PC-9 (cell line): ENCODE measurements around the gene TTC7B. TPM values are rescaled to one million over a fixed set of nuclear protein-coding genes. Genes with fewer than 3 reads are reported as not detected.

Experiments
- BruUV-seq: library from RNA; stranded (reverse); fragments of 400-500 nt; replicated peaks from 2 replicates; lab custom pipeline; 2021; lab: Mats Ljungman, UMichigan
- CTCF ChIA-PET: fragments of 300-600 bp; sonication (Branson Sonifier 250); formaldehyde crosslinking; loops from one replicate; lab custom pipeline; 2022; ENCODE audit warnings: antibody characterized with exemption; lab: Charles Lee
- POLR2A ChIA-PET: fragments of 300-600 bp; sonication (Branson Sonifier 250); formaldehyde crosslinking; loops from one replicate; lab custom pipeline; 2022; ENCODE audit warnings: antibody characterized with exemption; ENCODE audit not compliant: unreplicated experiment; lab: Charles Lee
- DNase-seq, 2 experiments: peaks; one replicate each; pipeline versions ENCODE4 v3.0.0 to v3.0.0-alpha.2; 2015 to 2022; ENCODE audit warnings: mixed read lengths in 1 of 2
- H2AFZ ChIP-seq: fragments of 200-600 bp; sonication (generic); 2 replicates; pipeline ENCODE4 v1.8.1; 2017; ENCODE audit warnings: antibody characterized with exemption
- H3F3A ChIP-seq: fragments of 200-600 bp; sonication (generic); 2 replicates; pipeline ENCODE4 v1.8.1; 2017; ENCODE audit warnings: antibody characterized with exemption, mild to moderate bottlenecking, low read depth; ENCODE audit not compliant: insufficient read depth
- H3K27ac ChIP-seq: fragments of 200-600 bp; sonication (generic); 2 replicates; pipeline ENCODE4 v1.6.1; 2016; ENCODE audit warnings: mixed run types
- H3K27me3 ChIP-seq: fragments of 200-600 bp; sonication (generic); 2 replicates; pipeline ENCODE4 v1.6.1; 2016; ENCODE audit warnings: low read depth, mixed run types; ENCODE audit not compliant: insufficient read depth
- H3K36me3 ChIP-seq: fragments of 200-600 bp; sonication (generic); 2 replicates; pipeline ENCODE4 v1.6.1; 2016; ENCODE audit warnings: low read depth, mixed run types
- H3K4me1 ChIP-seq: fragments of 200-600 bp; sonication (generic); replicated peaks from 2 replicates; pipeline ENCODE4 v1.6.1; 2016; ENCODE audit warnings: mixed run types; ENCODE audit not compliant: insufficient read depth
- H3K4me2 ChIP-seq: fragments of 200-600 bp; sonication (generic); 2 replicates; pipeline ENCODE4 v1.6.1; 2017; ENCODE audit warnings: mixed run types
- H3K4me3 ChIP-seq: fragments of 200-600 bp; sonication (generic); 2 replicates; pipeline ENCODE4 v1.6.1; 2016; ENCODE audit warnings: mixed run types
- H3K79me2 ChIP-seq: fragments of 200-600 bp; sonication (generic); 2 replicates; pipeline ENCODE4 v1.6.1; 2017; ENCODE audit warnings: low read depth, mixed run types
- H3K9me2 ChIP-seq: fragments of 200-600 bp; sonication (generic); 2 replicates; pipeline ENCODE4 v1.8.1; 2017; ENCODE audit warnings: mild to moderate bottlenecking; ENCODE audit not compliant: insufficient read depth
- H3K9me3 ChIP-seq: fragments of 200-600 bp; sonication (generic); 2 replicates; pipeline ENCODE4 v1.8.1; 2016; ENCODE audit warnings: low read depth; ENCODE audit not compliant: insufficient read depth
- H4K20me1 ChIP-seq: fragments of 200-600 bp; sonication (generic); 2 replicates; pipeline ENCODE4 v1.8.1; 2017; ENCODE audit not compliant: insufficient read depth
- EZH2 ChIP-seq: fragments of 200-600 bp; sonication (generic); IDR thresholded peaks from 2 replicates; pipeline ENCODE4 v1.8.0; 2017; ENCODE audit warnings: antibody characterized with exemption, low read depth
- intact Hi-C: fragments of 100-400 bp; cut with micrococcal nuclease; formaldehyde crosslinking; loops from one replicate; pipeline ENCODE4 v1.10.0; 2022; ENCODE audit not compliant: unreplicated experiment
- total RNA-seq: library from RNA; stranded (reverse); gene quantifications from 2 replicates; pipeline ENCODE4 v1.2.3, GENCODE V29; 2021
- TF ChIP-seq, protein P1 (sequence below): fragments of 200-600 bp; sonication (generic); conservative IDR thresholded peaks from 2 replicates; pipeline ENCODE4 v1.6.1; 2017; ENCODE audit warnings: mixed run types, antibody characterized with exemption, mild to moderate bottlenecking, moderate library complexity

TTC7B gene
- total RNA-seq, 1 experiment from 2014 or later, result 6.8 TPM

DNA sequence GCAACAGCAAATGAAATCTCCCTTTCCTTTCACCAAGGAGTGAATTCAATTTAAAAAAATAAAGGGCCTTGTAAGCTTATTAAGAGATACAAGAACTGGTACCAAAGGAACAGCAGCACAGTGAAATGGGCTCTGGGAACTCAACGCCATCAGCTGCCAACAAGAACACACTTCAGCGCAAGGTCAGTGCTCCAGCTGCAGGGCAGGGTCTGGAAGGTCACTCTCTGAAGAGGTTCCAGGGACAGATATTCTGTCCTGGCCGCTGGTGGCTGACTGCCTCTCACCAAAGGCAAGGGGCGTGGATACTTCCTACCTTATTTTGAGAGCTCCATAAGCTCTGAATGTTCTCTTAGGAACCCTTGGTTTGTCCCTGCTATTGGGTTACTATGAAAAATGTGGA, 232.8 kb downstream of the TTC7B start:
- ChIA-PET POLR2A (no interaction called here), CTCF (no interaction called here)
- no peaks in the 10 kb centered on the region for H4K20me1 ChIP-seq
- no peaks in the 10 kb centered on the region for H3K9me2 ChIP-seq
- H3F3A ChIP-seq, result no peaks in the 10 kb centered on the region
- no peaks in the 10 kb centered on the region for H3K36me3 ChIP-seq
- H3K4me1 ChIP-seq, result no peaks in the 10 kb centered on the region
- BruUV-seq, result no TSS peak
- TF ChIP-seq EZH2, result no peak
- TF ChIP-seq, protein P1, sequence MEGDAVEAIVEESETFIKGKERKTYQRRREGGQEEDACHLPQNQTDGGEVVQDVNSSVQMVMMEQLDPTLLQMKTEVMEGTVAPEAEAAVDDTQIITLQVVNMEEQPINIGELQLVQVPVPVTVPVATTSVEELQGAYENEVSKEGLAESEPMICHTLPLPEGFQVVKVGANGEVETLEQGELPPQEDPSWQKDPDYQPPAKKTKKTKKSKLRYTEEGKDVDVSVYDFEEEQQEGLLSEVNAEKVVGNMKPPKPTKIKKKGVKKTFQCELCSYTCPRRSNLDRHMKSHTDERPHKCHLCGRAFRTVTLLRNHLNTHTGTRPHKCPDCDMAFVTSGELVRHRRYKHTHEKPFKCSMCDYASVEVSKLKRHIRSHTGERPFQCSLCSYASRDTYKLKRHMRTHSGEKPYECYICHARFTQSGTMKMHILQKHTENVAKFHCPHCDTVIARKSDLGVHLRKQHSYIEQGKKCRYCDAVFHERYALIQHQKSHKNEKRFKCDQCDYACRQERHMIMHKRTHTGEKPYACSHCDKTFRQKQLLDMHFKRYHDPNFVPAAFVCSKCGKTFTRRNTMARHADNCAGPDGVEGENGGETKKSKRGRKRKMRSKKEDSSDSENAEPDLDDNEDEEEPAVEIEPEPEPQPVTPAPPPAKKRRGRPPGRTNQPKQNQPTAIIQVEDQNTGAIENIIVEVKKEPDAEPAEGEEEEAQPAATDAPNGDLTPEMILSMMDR, result no peak
- H3K9me3 ChIP-seq, result no peaks in the 10 kb centered on the region
- no peak overlapping the region for H3K4me2 ChIP-seq
- no peak overlapping the region for H3K27ac ChIP-seq
- no peak overlapping the region for H2AFZ ChIP-seq
- H3K4me3 ChIP-seq, result no peak overlapping the region
- H3K79me2 ChIP-seq, result no peaks in the 10 kb centered on the region
- intact Hi-C loops, result no loop called here
- no peaks in the 10 kb centered on the region for H3K27me3 ChIP-seq
- no peak for DNase-seq

DNA sequence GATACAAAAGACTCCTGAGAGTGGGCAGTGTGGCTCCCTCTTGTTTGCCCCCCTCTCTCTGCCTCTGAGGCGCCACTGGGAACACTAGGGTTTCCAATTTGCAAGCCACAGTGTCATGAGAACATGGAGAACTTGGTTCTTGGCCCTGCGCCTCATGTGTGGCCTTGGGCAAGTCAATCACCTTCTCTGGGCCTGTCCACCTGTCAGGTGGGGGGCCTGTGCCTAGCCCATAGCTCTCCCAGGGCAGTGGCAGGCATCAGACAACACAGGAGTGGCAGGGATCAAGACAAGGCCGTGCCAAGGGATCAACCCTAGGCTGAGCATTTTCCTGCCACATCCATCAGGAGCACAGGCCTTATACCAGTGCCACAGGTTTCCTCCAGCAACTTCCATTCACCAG, 234.1 kb downstream of the TTC7B start:
- H3K79me2 ChIP-seq, result no peaks in the 10 kb centered on the region
- no peaks in the 10 kb centered on the region for H3K9me2 ChIP-seq
- H3K36me3 ChIP-seq, result no peaks in the 10 kb centered on the region
- H3K9me3 ChIP-seq, result no peaks in the 10 kb centered on the region
- H3K4me2 ChIP-seq, result no peak overlapping the region
- H3K27ac ChIP-seq, result no peak overlapping the region
- intact Hi-C loops, result no loop called here
- ChIA-PET POLR2A (no interaction called here), CTCF (no interaction called here)
- no peak overlapping the region for H3K4me3 ChIP-seq
- no peaks in the 10 kb centered on the region for H3K27me3 ChIP-seq
- H3F3A ChIP-seq, result no peaks in the 10 kb centered on the region
- no peak for DNase-seq
- no TSS peak for BruUV-seq
- no peak for TF ChIP-seq EZH2
- TF ChIP-seq, protein P1, result no peak
- H2AFZ ChIP-seq, result no peak overlapping the region
- H3K4me1 ChIP-seq, result no peaks in the 10 kb centered on the region
- no peaks in the 10 kb centered on the region for H4K20me1 ChIP-seq

DNA sequence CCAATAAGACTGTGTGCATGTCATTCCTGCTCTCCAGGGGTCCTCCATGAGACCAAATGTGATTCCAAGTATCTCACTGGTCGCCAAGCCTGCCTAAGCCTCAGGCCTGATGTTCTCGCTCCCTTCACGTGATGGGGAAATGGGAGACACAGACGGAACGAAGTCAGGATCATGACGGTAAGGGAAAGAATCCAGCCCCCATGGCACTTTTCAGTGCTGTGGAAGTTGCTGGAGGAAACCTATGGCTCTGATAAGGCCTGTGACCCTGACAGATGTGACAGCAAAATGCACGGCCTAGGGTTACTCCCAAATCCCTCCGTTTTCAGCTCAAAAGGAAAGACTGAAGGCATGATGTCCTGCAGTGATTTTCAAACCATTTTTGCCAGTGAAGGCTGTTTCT, 234.5 kb downstream of the TTC7B start:
- no peaks in the 10 kb centered on the region for H3K4me1 ChIP-seq
- H3K27ac ChIP-seq, result no peak overlapping the region
- no peaks in the 10 kb centered on the region for H3K36me3 ChIP-seq
- no peaks in the 10 kb centered on the region for H4K20me1 ChIP-seq
- H3F3A ChIP-seq, result no peaks in the 10 kb centered on the region
- H3K4me3 ChIP-seq, result no peak overlapping the region
- H2AFZ ChIP-seq, result no peak overlapping the region
- no peaks in the 10 kb centered on the region for H3K27me3 ChIP-seq
- no peak for DNase-seq
- no peaks in the 10 kb centered on the region for H3K9me2 ChIP-seq
- intact Hi-C loops, result no loop called here
- TF ChIP-seq, protein P1, result no peak
- no peak for TF ChIP-seq EZH2
- no peaks in the 10 kb centered on the region for H3K79me2 ChIP-seq
- no TSS peak for BruUV-seq
- no peak overlapping the region for H3K4me2 ChIP-seq
- ChIA-PET POLR2A (no interaction called here), CTCF (no interaction called here)
- no peaks in the 10 kb centered on the region for H3K9me3 ChIP-seq
